Sigmoid colon (tissue), 7 donors: Measurements from ENCODE around the gene SYNJ2. TPM values are rescaled to one million over a fixed set of nuclear protein-coding genes. Genes with fewer than 3 reads are reported as not detected.

ENCODE experiments used
- DNase-seq: peaks from one replicate; pipeline ENCODE4 v3.0.0-alpha.2; 2019
- H3K27ac ChIP-seq, 4 donors: fragments of 200-600 bp; sonication (generic); one replicate each; pipeline ENCODE4 v1.5.1; 2016 to 2019; ENCODE audit warnings: mild to moderate bottlenecking in 1 of 4
- H3K27me3 ChIP-seq, 3 donors: fragments of 200-600 bp; sonication (generic); one replicate each; pipeline ENCODE4 v1.5.1; 2019; ENCODE audit warnings: mild to moderate bottlenecking in 1 of 3
- H3K36me3 ChIP-seq, 4 donors: fragments of 200-600 bp; sonication (generic); one replicate each; pipeline ENCODE4 v1.5.1; 2016 to 2019
- H3K4me1 ChIP-seq, 4 donors: fragments of 200-600 bp; sonication (generic); one replicate each; pipeline ENCODE4 v1.5.1; 2017 to 2019
- H3K4me3 ChIP-seq, 4 donors: fragments of 200-600 bp; sonication (generic); one replicate each; pipeline ENCODE4 v1.5.1; 2017 to 2019; ENCODE audit warnings: mild to moderate bottlenecking in 2 of 4, moderate library complexity in 1 of 4
- H3K9me3 ChIP-seq, 4 donors: fragments of 200-600 bp in 3 of 4; sonication (generic) in 3 of 4; one replicate each; pipeline versions ENCODE4 v1.5.1 to v1.6.1; 2013 to 2019
- EP300 ChIP-seq, 4 donors: sonication (generic); formaldehyde crosslinking; IDR thresholded peaks; one replicate each; pipeline ENCODE4 v1.6.1; 2017; ENCODE audit warnings: antibody characterized with exemption in 4 of 4
- POLR2A ChIP-seq, 2 donors: fragments of 450-650 bp; IDR thresholded peaks; one replicate each; pipeline ENCODE4 v1.6.1; 2016; ENCODE audit warnings: antibody characterized with exemption in 2 of 2, mild to moderate bottlenecking in 2 of 2, moderate library complexity in 2 of 2
- POLR2AphosphoS5 ChIP-seq, 4 donors: sonication (generic); formaldehyde crosslinking; IDR thresholded peaks; one replicate each; pipeline ENCODE4 v1.6.1; 2017; ENCODE audit warnings: antibody characterized with exemption in 4 of 4
- WGBS, 2 donors: extraction: QIAGEN DNeasy Blood & Tissue Kit; methylation state at CpG; one replicate each; pipeline ENCODE4 v1.1.7; 2013; 5-methylcytosine and 5-hydroxymethylcytosine counted together
- intact Hi-C: fragments of 100-400 bp; cut with DNase I; formaldehyde crosslinking; loops from one replicate; pipeline ENCODE4 v1.15.1; 2023
- polyA plus RNA-seq, 3 donors: library from polyadenylated mRNA; stranded (reverse); fragments of 200-250 nt; gene quantifications; one replicate each; pipeline ENCODE4 v1.2.3, GENCODE V29; 2013
- total RNA-seq, 4 donors: library from RNA; depleted of rRNA; stranded (reverse); fragments of >200 nt; gene quantifications; one replicate each; pipeline ENCODE4 v1.1.0, GENCODE V29; 2016
- TF ChIP-seq, protein P1 (sequence below), 4 experiments: fragments of 450-650 bp in 3 of 4; fragments of 200-600 bp in 1 of 4; IDR thresholded peaks; one replicate each; pipeline ENCODE4 v1.5.1; 2016 to 2019; ENCODE audit warnings: antibody characterized with exemption in 4 of 4, mild to moderate bottlenecking in 3 of 4, moderate library complexity in 2 of 4
- donor health status: healthy with polysubstance abuse.
- donor health status: Bipolar disorder and iron deficiency.
- donor health status: healthy.

SYNJ2 gene
- total and polyA plus RNA-seq, 7 donors = 8.7 to 22.9 (median 12.9) TPM

DNA sequence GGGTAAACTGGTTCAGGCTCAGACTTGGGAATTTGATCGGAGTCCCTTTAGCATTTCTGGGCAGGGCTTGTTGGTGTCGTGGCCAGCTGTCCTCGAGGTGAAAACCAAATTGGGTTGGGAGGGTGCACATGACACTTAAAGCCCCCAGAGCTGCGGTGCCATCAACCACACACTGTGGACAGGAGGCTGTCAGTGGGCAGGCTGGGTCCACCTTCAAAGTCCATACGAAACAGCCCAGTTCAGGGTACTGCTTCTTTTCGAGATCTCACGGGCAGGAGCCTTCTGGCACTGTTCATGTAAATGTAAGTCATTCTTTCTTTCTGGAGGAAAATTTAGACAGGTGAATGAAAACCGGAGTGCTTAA, 7.0 kb downstream of the SYNJ2 start:
- Histone ChIP-seq H3K36me3 (no peaks in the 10 kb centered on the region), H3K27me3 (no peaks in the 10 kb centered on the region), H3K4me3 (no peak overlapping the region), H3K9me3 (no peaks in the 10 kb centered on the region), H3K27ac (peak overlapping the region; percentile 67 to 77 (median 74)), H3K4me1 (peaks cover 0 to 45% (median 42%) of the 10 kb centered on the region in 4 donors)
- 80 to 88% methylated on average over 8 of the region's 8 CpGs for WGBS, 2 donors
- intact Hi-C loops = no loop called here
- DNase-seq = peak; percentile 39
- TF ChIP-seq POLR2AphosphoS5 (IDR thresholded peaks at IDR 0.05) (no peak), POLR2A (IDR thresholded peaks at IDR 0.05) (no peak), EP300 (IDR thresholded peaks at IDR 0.05) (no peak)
- TF ChIP-seq, protein P1, sequence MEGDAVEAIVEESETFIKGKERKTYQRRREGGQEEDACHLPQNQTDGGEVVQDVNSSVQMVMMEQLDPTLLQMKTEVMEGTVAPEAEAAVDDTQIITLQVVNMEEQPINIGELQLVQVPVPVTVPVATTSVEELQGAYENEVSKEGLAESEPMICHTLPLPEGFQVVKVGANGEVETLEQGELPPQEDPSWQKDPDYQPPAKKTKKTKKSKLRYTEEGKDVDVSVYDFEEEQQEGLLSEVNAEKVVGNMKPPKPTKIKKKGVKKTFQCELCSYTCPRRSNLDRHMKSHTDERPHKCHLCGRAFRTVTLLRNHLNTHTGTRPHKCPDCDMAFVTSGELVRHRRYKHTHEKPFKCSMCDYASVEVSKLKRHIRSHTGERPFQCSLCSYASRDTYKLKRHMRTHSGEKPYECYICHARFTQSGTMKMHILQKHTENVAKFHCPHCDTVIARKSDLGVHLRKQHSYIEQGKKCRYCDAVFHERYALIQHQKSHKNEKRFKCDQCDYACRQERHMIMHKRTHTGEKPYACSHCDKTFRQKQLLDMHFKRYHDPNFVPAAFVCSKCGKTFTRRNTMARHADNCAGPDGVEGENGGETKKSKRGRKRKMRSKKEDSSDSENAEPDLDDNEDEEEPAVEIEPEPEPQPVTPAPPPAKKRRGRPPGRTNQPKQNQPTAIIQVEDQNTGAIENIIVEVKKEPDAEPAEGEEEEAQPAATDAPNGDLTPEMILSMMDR (IDR thresholded peaks at IDR 0.05) = no peak

DNA sequence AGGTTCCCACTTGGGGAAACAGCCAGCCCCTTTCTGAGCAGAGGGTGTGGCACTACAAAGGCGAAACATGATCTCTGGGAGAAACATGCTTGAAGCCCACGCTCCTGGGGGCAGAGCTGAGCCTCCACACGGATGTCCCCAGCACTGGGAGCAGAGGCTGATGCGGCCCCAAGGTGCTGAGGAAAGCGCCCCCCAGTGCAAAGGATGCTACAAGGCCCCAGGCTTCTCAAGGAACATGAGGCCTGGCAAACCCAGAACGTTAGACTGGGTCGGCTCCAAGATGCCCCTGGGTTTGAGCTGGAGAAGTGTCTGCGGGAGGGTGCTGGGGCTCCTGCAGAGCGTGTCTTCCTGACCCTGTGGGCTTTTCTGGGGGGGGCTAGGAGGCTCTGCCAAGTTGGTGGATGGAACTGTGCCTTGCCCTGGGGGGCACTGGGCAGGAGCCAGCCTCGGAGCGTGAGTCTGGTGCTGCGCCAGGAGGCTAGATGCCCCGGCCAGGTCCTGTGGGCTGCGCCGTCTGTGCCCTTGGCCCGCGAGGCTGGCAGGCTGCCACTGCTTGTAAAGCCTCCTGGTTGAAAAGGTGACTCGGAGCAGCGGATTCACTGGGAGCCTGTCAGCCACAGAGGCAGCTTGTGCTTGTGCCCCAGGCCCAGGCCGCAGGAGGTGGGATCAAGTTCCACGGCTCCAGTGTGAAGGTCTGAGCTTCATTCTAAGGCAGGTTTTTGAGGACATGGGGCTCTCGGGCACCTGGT, 8.1 kb downstream of the SYNJ2 start:
- WGBS, 2 donors = 20 to 61% methylated on average over 22 of the region's 22 CpGs
- intact Hi-C loops = no loop called here
- no peaks in the 10 kb centered on the region for H3K27me3 ChIP-seq
- H3K4me1 ChIP-seq = peaks cover 0 to 47% (median 36%) of the 10 kb centered on the region in 4 donors
- no peaks in the 10 kb centered on the region for H3K36me3 ChIP-seq
- peak in 2 of 4 donors; percentile 12 to 39 for TF ChIP-seq POLR2AphosphoS5 (IDR thresholded peaks at IDR 0.05)
- TF ChIP-seq EP300 (IDR thresholded peaks at IDR 0.05) = no peak
- peak overlapping the region in 2 of 4 donors; percentile 1 to 22 for H3K4me3 ChIP-seq
- H3K27ac ChIP-seq = peak overlapping the region; percentile 67 to 77 (median 74)
- no peaks in the 10 kb centered on the region for H3K9me3 ChIP-seq
- peak; percentile 90 for DNase-seq

DNA sequence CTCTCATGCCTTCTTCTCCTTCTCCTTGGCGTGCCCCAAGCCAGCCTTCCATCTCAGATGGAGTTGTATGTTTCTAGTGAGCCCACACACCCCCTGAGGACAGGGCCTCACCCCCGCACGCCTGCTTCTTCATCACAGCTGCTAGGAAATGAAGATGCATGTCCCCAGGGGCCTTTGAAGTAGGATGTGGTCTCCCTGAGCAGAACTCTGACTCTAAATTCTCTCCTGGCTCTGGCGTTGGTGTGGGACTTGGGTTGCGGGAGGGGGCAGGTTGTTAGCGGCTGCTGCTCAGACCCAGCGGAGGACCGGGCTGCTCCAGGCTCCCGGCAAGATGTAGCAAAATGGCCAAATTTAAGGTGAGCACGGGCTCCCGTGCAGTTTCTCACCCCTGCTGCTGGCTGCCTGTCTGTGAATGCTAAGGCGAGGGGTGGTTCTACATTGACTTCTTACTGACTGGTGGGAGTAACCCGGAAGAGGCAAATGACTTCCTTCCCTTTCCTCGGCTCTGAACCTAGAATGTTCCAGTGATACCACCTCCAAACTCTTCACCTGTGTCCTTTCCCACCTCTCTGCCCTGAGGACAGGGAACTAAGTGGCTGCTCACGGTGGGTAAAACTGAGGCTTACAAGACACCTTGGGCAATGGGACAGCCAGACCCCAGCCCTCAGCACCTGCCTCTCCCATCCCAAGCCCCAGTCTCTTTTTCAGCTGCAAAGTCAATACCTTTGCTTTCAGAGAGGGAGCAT, 8.8 kb downstream of the SYNJ2 start:
- Histone ChIP-seq H3K4me3 (peak overlapping the region in 1 of 4 donors; percentile 22), H3K36me3 (no peaks in the 10 kb centered on the region), H3K27ac (peak overlapping the region; percentile 67 to 77 (median 74)), H3K4me1 (peaks cover 0 to 40% (median 31%) of the 10 kb centered on the region in 4 donors), H3K9me3 (no peaks in the 10 kb centered on the region), H3K27me3 (no peaks in the 10 kb centered on the region)
- no peak for DNase-seq
- 67 to 79% methylated on average over 15 of the region's 15 CpGs for WGBS, 2 donors
- intact Hi-C loops = no loop called here
- TF ChIP-seq POLR2AphosphoS5 (IDR thresholded peaks at IDR 0.05) (no peak), EP300 (IDR thresholded peaks at IDR 0.05) (no peak), POLR2A (IDR thresholded peaks at IDR 0.05) (no peak)
- TF ChIP-seq, protein P1 (IDR thresholded peaks at IDR 0.05) = no peak

DNA sequence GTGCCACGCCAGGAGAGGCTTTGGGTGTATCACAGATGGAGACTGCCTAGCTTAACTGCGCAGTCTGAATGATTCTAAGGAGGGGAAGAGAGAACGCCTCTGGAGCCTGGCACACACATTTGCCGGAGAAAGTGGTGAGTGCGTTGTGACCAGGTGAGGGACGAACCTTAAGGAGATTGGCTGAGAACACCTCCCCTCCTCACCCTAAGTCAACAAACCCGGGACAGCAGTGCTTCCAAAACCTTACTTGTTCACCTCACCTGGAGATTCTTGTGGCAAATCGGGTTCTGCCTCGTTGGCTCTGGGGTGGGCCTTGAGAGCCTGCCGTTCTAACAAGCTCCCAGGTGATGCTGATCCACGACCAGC, 9.4 kb downstream of the SYNJ2 start:
- WGBS, 2 donors = 76 to 90% methylated on average over 11 of the region's 11 CpGs
- no peaks in the 10 kb centered on the region for H3K36me3 ChIP-seq
- DNase-seq = no peak
- no peak overlapping the region for H3K4me3 ChIP-seq
- H3K4me1 ChIP-seq = peaks cover 0 to 35% (median 27%) of the 10 kb centered on the region in 4 donors
- H3K27me3 ChIP-seq = no peaks in the 10 kb centered on the region
- no peaks in the 10 kb centered on the region for H3K9me3 ChIP-seq
- intact Hi-C loops = no loop called here
- peak overlapping the region; percentile 67 to 77 (median 74) for H3K27ac ChIP-seq
- TF ChIP-seq EP300 (IDR thresholded peaks at IDR 0.05) (no peak), POLR2A (IDR thresholded peaks at IDR 0.05) (no peak), POLR2AphosphoS5 (IDR thresholded peaks at IDR 0.05) (no peak)
- TF ChIP-seq, protein P1 (IDR thresholded peaks at IDR 0.05) = no peak

DNA sequence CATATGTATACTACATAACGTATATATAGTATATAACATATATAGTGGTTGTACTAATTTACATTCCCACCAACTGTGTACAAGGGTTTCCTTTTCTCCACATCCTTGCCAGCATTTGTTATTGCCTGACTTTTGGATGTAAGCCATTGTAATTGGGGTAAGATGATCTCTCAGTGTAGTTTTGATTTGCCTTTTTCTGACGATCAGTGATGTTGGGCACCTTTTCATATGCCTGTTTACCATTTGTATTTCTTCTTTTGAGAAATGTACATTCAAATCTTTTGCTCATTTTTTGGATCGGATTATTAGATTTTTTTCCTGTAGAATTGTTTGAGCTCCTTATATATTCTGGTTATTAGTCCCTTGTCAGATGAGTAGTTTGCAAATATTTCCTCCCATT, 11.4 kb downstream of the SYNJ2 start:
- TF ChIP-seq, protein P1 (IDR thresholded peaks at IDR 0.05) = no peak
- TF ChIP-seq EP300 (IDR thresholded peaks at IDR 0.05) = no peak
- H3K4me1 ChIP-seq = peaks cover 0 to 35% (median 26%) of the 10 kb centered on the region in 4 donors
- no peaks in the 10 kb centered on the region for H3K27me3 ChIP-seq
- no peaks in the 10 kb centered on the region for H3K36me3 ChIP-seq
- H3K9me3 ChIP-seq = no peaks in the 10 kb centered on the region
- no peak for DNase-seq
- intact Hi-C loops = no loop called here
- WGBS, 2 donors = 60 to 78% methylated on average over 3 of the region's 3 CpGs
- peak overlapping the region in 1 of 4 donors; percentile 8 for H3K27ac ChIP-seq
- H3K4me3 ChIP-seq = no peak overlapping the region
